Kidney capillary endothelial cell (primary cell): ENCODE results near the gene GPRC5B.

Experiments used
- DNase-seq: peaks from one replicate; pipeline ENCODE4 v3.0.0-alpha.2; 2018; ENCODE audit warnings: low spot score

The GPRC5B gene

DNA sequence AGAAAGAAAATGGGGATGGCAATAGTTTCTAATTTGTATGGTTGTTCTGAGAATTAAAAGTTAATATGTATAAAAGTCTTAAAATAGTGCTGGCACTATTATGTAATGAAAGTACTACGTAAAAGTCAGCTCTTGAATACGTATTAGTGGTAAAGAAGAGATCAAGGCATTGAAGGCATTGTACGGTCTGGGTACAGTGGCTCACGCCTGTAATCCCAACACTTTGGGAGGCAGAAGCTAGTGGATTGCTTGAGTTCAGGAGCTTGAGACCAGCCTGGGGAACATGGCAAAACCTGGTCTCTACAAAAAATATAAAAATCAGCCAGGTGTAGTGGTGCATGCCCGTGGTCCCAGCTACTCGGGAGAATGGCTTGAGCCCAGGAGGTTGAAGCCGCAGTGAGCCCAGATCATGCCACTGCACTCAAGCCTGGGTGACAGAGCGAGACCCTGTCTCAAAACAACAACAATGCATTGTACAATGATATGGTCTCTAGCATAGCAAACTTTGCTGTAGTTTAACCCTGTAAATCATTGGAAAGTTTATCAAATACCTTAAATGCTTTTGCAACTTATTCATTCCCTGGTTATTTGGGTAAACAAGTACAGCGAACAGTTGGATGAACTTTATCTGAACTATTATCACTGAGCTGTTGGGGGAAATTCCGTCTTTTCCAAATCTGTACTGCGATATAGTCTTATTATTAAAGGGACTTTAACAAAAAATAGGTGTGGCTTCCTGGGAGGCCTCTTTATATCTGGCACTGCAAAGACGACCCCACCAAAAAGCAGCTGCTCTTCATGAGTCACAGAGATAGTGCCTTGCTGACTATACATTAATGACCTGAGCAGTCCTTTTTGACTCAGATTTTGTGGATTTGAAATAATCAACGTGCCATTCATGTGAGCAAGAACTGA, 73.6 kb downstream of the GPRC5B start:
- DNase-seq: no peak

DNA sequence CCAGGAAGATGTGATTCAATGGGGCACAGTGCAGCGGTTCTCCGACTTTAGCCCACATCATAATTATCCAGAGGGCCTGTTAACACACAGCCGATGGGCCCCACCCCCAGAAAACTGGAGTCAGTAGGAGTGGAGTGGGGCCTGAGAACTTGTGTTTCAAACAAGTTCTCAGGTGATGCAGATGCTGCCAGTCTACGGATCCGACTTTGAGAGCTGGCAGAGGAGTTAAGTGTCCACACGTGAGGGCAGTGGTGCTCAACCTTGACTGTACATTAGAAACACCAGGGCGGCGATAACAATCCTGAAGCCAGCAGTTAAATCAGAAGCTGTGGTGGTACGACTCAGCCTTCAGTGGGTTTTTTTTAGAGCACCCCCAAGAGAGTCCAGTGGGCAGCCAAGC, 75.0 kb downstream of the GPRC5B start:
- no peak for DNase-seq

DNA sequence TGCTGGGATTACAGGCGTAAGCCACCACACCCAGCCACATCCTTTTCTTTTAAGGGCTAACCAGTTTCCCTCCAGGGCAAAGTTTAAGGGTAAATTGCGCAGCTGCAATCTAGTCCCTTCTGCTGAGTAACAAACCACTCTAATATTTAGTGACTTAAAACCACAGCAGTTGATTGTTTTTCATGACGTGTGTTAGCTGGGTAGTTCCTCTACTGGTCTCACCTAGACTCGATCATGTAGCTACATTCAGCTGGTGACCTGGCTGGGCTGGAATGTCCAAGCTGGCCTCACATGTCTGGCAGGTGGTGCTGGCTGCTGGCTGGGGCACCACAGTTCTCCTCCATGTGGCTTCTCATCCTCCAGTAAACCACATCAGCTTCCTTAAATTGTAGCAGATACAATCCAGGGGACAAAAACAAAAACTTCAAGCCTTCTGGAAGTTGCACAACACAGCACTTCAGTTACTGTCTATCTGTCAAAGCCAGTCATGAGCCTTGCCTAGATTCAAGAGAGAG, 75.5 kb downstream of the GPRC5B start:
- no peak for DNase-seq

DNA sequence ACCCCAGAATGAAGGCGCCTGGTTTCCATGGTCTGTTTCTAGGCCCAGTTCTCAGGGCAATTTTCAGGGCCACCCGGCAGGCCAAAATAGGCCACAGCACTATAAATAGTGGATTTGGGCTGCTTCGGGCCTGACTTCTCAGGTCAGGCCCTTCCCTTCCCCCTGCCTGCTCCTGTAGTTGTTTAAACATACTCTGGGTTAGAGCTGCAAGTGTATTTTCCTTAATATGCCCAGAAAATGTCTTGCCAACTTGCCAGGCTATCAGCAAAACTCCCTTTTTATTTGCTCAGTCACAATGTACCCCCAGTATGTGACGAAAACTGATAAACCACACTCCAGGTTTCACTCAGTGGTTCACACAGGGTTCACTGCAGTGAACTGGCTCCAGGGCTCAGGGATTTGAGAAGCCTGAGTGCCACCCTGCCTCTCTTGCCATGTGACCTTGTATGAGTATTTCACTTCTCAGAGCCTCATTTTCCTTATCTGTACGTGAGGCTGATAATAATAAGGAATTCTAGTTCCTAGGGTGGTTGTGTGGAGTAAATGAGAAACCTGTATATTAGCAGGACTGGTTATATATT, 76.5 kb downstream of the GPRC5B start:
- no peak for DNase-seq
